Activated CD4-positive, alpha-beta T cell treated with anti-CD3 and anti-CD28 coated beads, Interleukin-2, amount 10 ng/mL, durations not matched to agents 7 days and 5 days (primary cell): ENCODE measurements around the gene RNF25. TPM values are rescaled to one million over a fixed set of nuclear protein-coding genes. Genes with fewer than 3 reads are reported as not detected.

Source experiments
- CTCF ChIA-PET: fragments of 350-600 bp; sonication (Branson Sonifier 250); formaldehyde crosslinking; loops from one replicate; lab custom pipeline; 2021; ENCODE audit warnings: antibody characterized with exemption; lab: Charles Lee
- POLR2A ChIA-PET: fragments of 350-600 bp; sonication (Branson Sonifier 250); formaldehyde crosslinking; loops from one replicate; lab custom pipeline; 2021; ENCODE audit warnings: antibody characterized with exemption; lab: Charles Lee
- DNase-seq: peaks from one replicate; pipeline ENCODE4 v3.0.0-alpha.2; 2020
- H3K27ac Mint-ChIP-seq: one replicate; pipeline ENCODE4 v1.8.0; 2021; ENCODE audit warnings: mild to moderate bottlenecking, moderate library complexity, mixed read lengths
- H3K27me3 Mint-ChIP-seq: one replicate; pipeline ENCODE4 v1.8.0; 2021; ENCODE audit warnings: mixed read lengths
- H3K36me3 Mint-ChIP-seq: one replicate; pipeline ENCODE4 v1.8.0; 2021; ENCODE audit warnings: low read depth, mixed read lengths
- H3K4me1 Mint-ChIP-seq: one replicate; pipeline ENCODE4 v1.8.0; 2021; ENCODE audit warnings: mixed read lengths
- H3K4me3 Mint-ChIP-seq: one replicate; pipeline ENCODE4 v1.8.0; 2021; ENCODE audit warnings: mild to moderate bottlenecking, moderate library complexity, mixed read lengths
- H3K9me3 Mint-ChIP-seq: one replicate; pipeline ENCODE4 v1.8.0; 2021; ENCODE audit warnings: mixed read lengths
- total RNA-seq, 2 experiments: library from RNA; stranded (reverse); gene quantifications; one replicate each; pipeline ENCODE4 v1.2.3, GENCODE V29; 2021

Gene RNF25
- total RNA-seq, 2 experiments from 2014 or later: 20.6 to 29.8 TPM

- Mint-ChIP-seq H3K27ac (no peak overlapping the region), H3K27me3 (no peaks in the 10 kb centered on the region), H3K36me3 (peaks cover 48% of the 10 kb centered on the region)
These were observed 27.1 kb downstream of the RNF25 start for GRCh38 chr2:218644721-218645120.

DNA sequence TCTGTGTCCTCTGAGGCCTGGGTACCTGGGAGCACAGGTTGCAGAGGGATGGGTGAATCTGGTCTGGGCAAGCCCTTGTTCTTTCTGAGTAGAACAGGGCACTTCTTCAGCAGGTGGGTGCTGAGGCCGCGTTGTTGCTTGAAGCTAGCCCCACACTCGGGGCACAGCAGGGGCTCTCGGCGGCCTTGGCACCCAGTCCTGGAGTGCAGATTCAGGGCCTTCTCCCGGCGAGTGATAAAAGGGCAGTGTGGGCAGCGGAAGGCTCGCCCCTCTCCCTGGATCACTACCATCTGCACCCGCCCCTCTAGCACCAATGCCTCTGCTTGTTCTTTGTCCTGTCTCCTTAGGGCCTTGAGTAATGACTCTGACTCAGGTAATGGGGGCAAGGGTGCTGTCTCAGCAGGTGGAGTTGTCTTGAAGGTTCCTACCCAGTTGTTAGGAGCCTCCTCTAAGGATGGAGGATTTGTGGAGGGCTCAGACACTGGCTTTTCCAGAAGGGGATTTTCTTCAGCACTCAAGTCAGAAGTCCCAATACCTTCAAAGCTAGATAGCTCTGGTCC lies 28.0 kb downstream of the RNF25 start:
- no peaks in the 10 kb centered on the region for H3K9me3 Mint-ChIP-seq
- CTCF ChIA-PET: interaction anchor here (1.0 to 1.7 kb wide), 3 partner anchors 10 to 28 kb away, joined by 3 to 4 read pairs (median 3); partner anchors contain the start of genes RNF25 and STK36
- no peak overlapping the region for H3K4me3 Mint-ChIP-seq
- no peaks in the 10 kb centered on the region for H3K27me3 Mint-ChIP-seq
- H3K4me1 Mint-ChIP-seq: peaks cover 6% of the 10 kb centered on the region
- H3K36me3 Mint-ChIP-seq: peaks cover 48% of the 10 kb centered on the region
- H3K27ac Mint-ChIP-seq: no peak overlapping the region
- DNase-seq: no peak
- POLR2A ChIA-PET: no interaction called here

More at GRCh38 chr2:218644721-218645120, 27.1 kb downstream of the RNF25 start:
- H3K9me3 Mint-ChIP-seq: no peaks in the 10 kb centered on the region
- ChIA-PET CTCF (interaction anchor here (1.0 to 1.7 kb wide), 3 partner anchors 10 to 27 kb away, joined by 3 to 4 read pairs (median 3); partner anchors contain the start of genes RNF25 and STK36), POLR2A (no interaction called here)
- DNase-seq: no peak
- no peak overlapping the region for H3K4me3 Mint-ChIP-seq
- H3K4me1 Mint-ChIP-seq: peaks cover 6% of the 10 kb centered on the region

- CTCF ChIA-PET: interaction anchor here (0.6 to 1.5 kb wide), 3 partner anchors 10 to 176 kb away, joined by 3 to 5 read pairs (median 3); no protein-coding TSS in a partner anchor
- DNase-seq: no peak
- no peaks in the 10 kb centered on the region for H3K27me3 Mint-ChIP-seq
- no peaks in the 10 kb centered on the region for H3K9me3 Mint-ChIP-seq
- peaks cover 43% of the 10 kb centered on the region for H3K36me3 Mint-ChIP-seq
- H3K4me3 Mint-ChIP-seq: no peak overlapping the region
- H3K4me1 Mint-ChIP-seq: no peaks in the 10 kb centered on the region
- H3K27ac Mint-ChIP-seq: no peak overlapping the region
- POLR2A ChIA-PET: no interaction called here
These were observed 29.0 kb downstream of the RNF25 start for GRCh38 chr2:218642786-218643185.

GRCh38 chr2:218642121-218642656 lies 29.6 kb downstream of the RNF25 start:
- Mint-ChIP-seq H3K4me3 (no peak overlapping the region), H3K27ac (peak overlapping the region; percentile 31), H3K4me1 (no peaks in the 10 kb centered on the region), H3K9me3 (no peaks in the 10 kb centered on the region), H3K27me3 (no peaks in the 10 kb centered on the region), H3K36me3 (peaks cover 44% of the 10 kb centered on the region)
- ChIA-PET POLR2A (no interaction called here), CTCF (interaction anchor here (0.6 to 1.5 kb wide), 4 partner anchors 9 to 176 kb away, joined by 3 to 5 read pairs (median 3); partner anchors contain the start of gene PLCD4)
- no peak for DNase-seq

- DNase-seq: no peak
- peaks cover 39% of the 10 kb centered on the region for H3K36me3 Mint-ChIP-seq
- no peak overlapping the region for H3K4me3 Mint-ChIP-seq
- no peaks in the 10 kb centered on the region for H3K9me3 Mint-ChIP-seq
- no peaks in the 10 kb centered on the region for H3K4me1 Mint-ChIP-seq
- H3K27me3 Mint-ChIP-seq: no peaks in the 10 kb centered on the region
- CTCF ChIA-PET: no interaction called here
- POLR2A ChIA-PET: no interaction called here
- H3K27ac Mint-ChIP-seq: no peak overlapping the region
These were observed 33.4 kb downstream of the RNF25 start for GRCh38 chr2:218638372-218638771.

- ChIA-PET CTCF (interaction anchor here (0.9 to 1.2 kb wide), 2 partner anchors 11 to 19 kb away, joined by 3 read pairs; no protein-coding TSS in a partner anchor), POLR2A (no interaction called here)
- Mint-ChIP-seq H3K4me3 (no peak overlapping the region), H3K4me1 (no peaks in the 10 kb centered on the region), H3K27ac (no peak overlapping the region), H3K36me3 (peaks cover 30% of the 10 kb centered on the region), H3K9me3 (no peaks in the 10 kb centered on the region), H3K27me3 (no peaks in the 10 kb centered on the region)
- no peak for DNase-seq
These were observed 36.1 kb downstream of the RNF25 start for GRCh38 chr2:218635719-218636118.

- ChIA-PET CTCF (interaction anchor here (1.0 kb wide), 1 partner anchor 21 kb away, joined by 4 read pairs; no protein-coding TSS in a partner anchor), POLR2A (interaction anchor here (0.6 kb wide), 1 partner anchor 8 kb away, joined by 6 read pairs; no protein-coding TSS in a partner anchor)
- DNase-seq: no peak
- no peak overlapping the region for H3K4me3 Mint-ChIP-seq
- H3K9me3 Mint-ChIP-seq: no peaks in the 10 kb centered on the region
- peaks cover 8% of the 10 kb centered on the region for H3K36me3 Mint-ChIP-seq
- H3K4me1 Mint-ChIP-seq: no peaks in the 10 kb centered on the region
- H3K27me3 Mint-ChIP-seq: no peaks in the 10 kb centered on the region
- no peak overlapping the region for H3K27ac Mint-ChIP-seq
These were observed 40.0 kb downstream of the RNF25 start for GRCh38 chr2:218631837-218632236.

- CTCF ChIA-PET: interaction anchor here (0.6 to 1.3 kb wide), 4 partner anchors 15 to 418 kb away, joined by 3 to 5 read pairs (median 4); no protein-coding TSS in a partner anchor
- Mint-ChIP-seq H3K9me3 (no peaks in the 10 kb centered on the region), H3K4me1 (no peaks in the 10 kb centered on the region), H3K4me3 (no peak overlapping the region), H3K27ac (no peak overlapping the region), H3K36me3 (no peaks in the 10 kb centered on the region), H3K27me3 (no peaks in the 10 kb centered on the region)
- POLR2A ChIA-PET: no interaction called here
- no peak for DNase-seq
These were observed 43.9 kb downstream of the RNF25 start for GRCh38 chr2:218627939-218628338.

DNA sequence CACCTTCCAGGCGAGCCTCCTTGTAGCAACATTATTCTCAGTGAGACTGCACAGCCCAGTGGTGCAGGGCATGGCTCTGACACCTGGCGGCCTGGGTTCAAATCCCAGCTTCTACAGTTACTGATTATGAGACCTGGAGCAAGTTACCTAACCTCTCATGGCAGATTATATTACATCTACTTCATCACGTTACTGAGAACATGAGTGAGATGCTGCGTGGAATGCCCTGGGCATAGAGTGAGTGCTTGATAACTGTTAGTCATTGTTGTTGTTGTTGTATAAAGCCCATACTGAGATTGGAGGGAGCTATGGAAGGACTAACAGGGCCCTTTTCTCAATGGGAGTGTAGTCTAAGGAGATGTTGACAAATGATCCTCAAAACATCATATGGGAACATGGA lies 45.4 kb downstream of the RNF25 start:
- H3K4me1 Mint-ChIP-seq: no peaks in the 10 kb centered on the region
- DNase-seq: no peak
- no peaks in the 10 kb centered on the region for H3K27me3 Mint-ChIP-seq
- H3K9me3 Mint-ChIP-seq: no peaks in the 10 kb centered on the region
- no peaks in the 10 kb centered on the region for H3K36me3 Mint-ChIP-seq
- H3K27ac Mint-ChIP-seq: no peak overlapping the region
- ChIA-PET POLR2A (no interaction called here), CTCF (interaction anchor here (0.6 kb wide), 2 partner anchors 319 to 381 kb away, joined by 3 read pairs; no protein-coding TSS in a partner anchor)
- H3K4me3 Mint-ChIP-seq: no peak overlapping the region

DNA sequence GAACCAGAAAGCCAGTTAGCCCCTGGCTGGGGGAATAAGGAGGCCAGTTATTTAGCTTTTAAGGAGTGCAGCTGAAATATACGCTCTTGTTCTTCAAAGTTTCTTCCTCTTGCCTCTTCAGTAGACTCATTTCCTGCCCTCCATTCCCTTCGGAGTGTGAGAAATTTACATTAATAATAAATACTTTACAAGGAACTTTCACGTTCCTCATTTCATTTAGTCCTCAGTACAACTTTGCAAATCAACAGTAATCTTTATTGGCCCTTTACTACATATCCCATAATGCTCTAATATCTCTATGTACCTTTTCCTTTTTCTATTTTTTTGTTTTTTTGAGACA lies 48.5 kb downstream of the RNF25 start:
- no peaks in the 10 kb centered on the region for H3K27me3 Mint-ChIP-seq
- H3K4me3 Mint-ChIP-seq: no peak overlapping the region
- no peak overlapping the region for H3K27ac Mint-ChIP-seq
- ChIA-PET POLR2A (no interaction called here), CTCF (no interaction called here)
- no peak for DNase-seq
- no peaks in the 10 kb centered on the region for H3K9me3 Mint-ChIP-seq
- H3K4me1 Mint-ChIP-seq: no peaks in the 10 kb centered on the region
- H3K36me3 Mint-ChIP-seq: no peaks in the 10 kb centered on the region

DNA sequence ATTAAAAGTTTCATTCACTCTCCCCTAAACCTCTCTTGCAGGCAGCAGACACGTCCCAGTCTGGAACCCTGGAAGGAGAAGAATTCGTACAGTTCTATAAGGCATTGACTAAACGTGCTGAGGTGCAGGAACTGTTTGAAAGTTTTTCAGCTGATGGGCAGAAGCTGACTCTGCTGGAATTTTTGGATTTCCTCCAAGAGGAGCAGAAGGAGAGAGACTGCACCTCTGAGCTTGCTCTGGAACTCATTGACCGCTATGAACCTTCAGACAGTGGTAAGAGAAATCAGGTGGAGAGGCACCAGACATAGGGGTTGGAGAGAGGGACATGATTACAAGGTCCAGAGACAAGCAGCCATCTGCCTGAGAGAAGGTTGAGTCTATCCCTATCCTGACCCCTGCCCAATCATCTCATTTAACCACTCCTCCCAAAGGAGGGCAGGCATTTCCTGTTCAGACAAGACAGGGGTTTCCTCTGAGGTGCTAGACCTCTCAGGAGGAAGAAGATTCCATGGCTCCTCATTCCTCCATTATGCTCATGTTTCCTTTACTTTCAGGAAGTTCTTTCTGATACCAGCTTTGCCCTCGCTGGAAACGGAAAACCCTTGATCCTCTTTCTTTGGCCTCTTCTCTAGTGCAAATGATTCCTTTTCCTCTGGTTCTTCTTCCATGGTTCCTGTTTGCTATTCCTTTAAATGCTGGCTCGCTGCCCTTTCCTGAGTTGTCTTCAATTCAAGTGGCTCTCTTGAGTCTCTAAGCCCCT lies 49.0 kb downstream of the RNF25 start:
- no peaks in the 10 kb centered on the region for H3K4me1 Mint-ChIP-seq
- no peak overlapping the region for H3K27ac Mint-ChIP-seq
- H3K27me3 Mint-ChIP-seq: no peaks in the 10 kb centered on the region
- DNase-seq: no peak
- H3K9me3 Mint-ChIP-seq: no peaks in the 10 kb centered on the region
- H3K4me3 Mint-ChIP-seq: no peak overlapping the region
- no peaks in the 10 kb centered on the region for H3K36me3 Mint-ChIP-seq
- CTCF ChIA-PET: no interaction called here
- POLR2A ChIA-PET: no interaction called here

GRCh38 chr2:218621007-218621406 lies 50.8 kb downstream of the RNF25 start:
- no peaks in the 10 kb centered on the region for H3K9me3 Mint-ChIP-seq
- no peaks in the 10 kb centered on the region for H3K4me1 Mint-ChIP-seq
- POLR2A ChIA-PET: no interaction called here
- no peak for DNase-seq
- H3K27me3 Mint-ChIP-seq: no peaks in the 10 kb centered on the region
- no peak overlapping the region for H3K27ac Mint-ChIP-seq
- no peaks in the 10 kb centered on the region for H3K36me3 Mint-ChIP-seq
- no peak overlapping the region for H3K4me3 Mint-ChIP-seq
- CTCF ChIA-PET: interaction anchor here (1.3 kb wide), 1 partner anchor 10 kb away, joined by 3 read pairs; no protein-coding TSS in a partner anchor
